GM23338 (cell line): ENCODE data around the gene TSPEAR. TPM values are rescaled to one million over a fixed set of nuclear protein-coding genes. Genes with fewer than 3 reads are reported as not detected.

Source experiments
- ATAC-seq: fragments of 200-7000 bp; cut with Tn5 transposase; 3 replicates; pipeline ENCODE4 v1.9.1; 2020
- DNase-seq: peaks from one replicate; pipeline ENCODE4 v3.0.0-alpha.2; 2015; ENCODE audit warnings: low spot score
- H2AFZ ChIP-seq: fragments of 200-600 bp; sonication (generic); 2 replicates; pipeline ENCODE4 v1.8.0; 2016; ENCODE audit warnings: antibody characterized with exemption, mild to moderate bottlenecking, moderate library complexity
- H3F3A ChIP-seq: fragments of 200-600 bp; sonication (generic); replicated peaks from 2 replicates; pipeline ENCODE4 v1.8.0; 2017; ENCODE audit warnings: antibody characterized with exemption, mixed run types, low read depth
- H3K27ac ChIP-seq: fragments of 200-600 bp; sonication (generic); 2 replicates; pipeline ENCODE4 v1.6.1; 2016; ENCODE audit warnings: low read depth
- H3K27me3 ChIP-seq: fragments of 200-600 bp; sonication (generic); 2 replicates; pipeline ENCODE4 v1.8.0; 2016; ENCODE audit warnings: mild to moderate bottlenecking, mixed run types, moderate library complexity; ENCODE audit not compliant: insufficient read depth
- H3K36me3 ChIP-seq: fragments of 200-600 bp; sonication (generic); 2 replicates; pipeline ENCODE4 v1.8.0; 2016; ENCODE audit warnings: mild to moderate bottlenecking; ENCODE audit not compliant: insufficient read depth
- H3K4me1 ChIP-seq: fragments of 200-600 bp; sonication (generic); 2 replicates; pipeline ENCODE4 v1.8.0; 2016; ENCODE audit warnings: mild to moderate bottlenecking, moderate library complexity; ENCODE audit not compliant: insufficient read depth
- H3K4me2 ChIP-seq: fragments of 200-600 bp; sonication (generic); 2 replicates; pipeline ENCODE4 v1.7.1; 2017; ENCODE audit warnings: mixed run types
- H3K4me3 ChIP-seq: fragments of 200-600 bp; sonication (generic); 2 replicates; pipeline ENCODE4 v1.6.1; 2016; ENCODE audit warnings: mixed run types
- H3K79me2 ChIP-seq: fragments of 200-600 bp; sonication (generic); replicated peaks from 2 replicates; pipeline ENCODE4 v1.8.0; 2017; ENCODE audit warnings: mild to moderate bottlenecking; ENCODE audit not compliant: insufficient read depth
- H3K9me2 ChIP-seq: fragments of 200-600 bp; sonication (generic); 2 replicates; pipeline ENCODE4 v1.8.0; 2017; ENCODE audit not compliant: insufficient read depth
- H4K20me1 ChIP-seq: fragments of 200-600 bp; sonication (generic); replicated peaks from 2 replicates; pipeline ENCODE4 v1.8.0; 2017; ENCODE audit warnings: mild to moderate bottlenecking; ENCODE audit not compliant: insufficient read depth
- H3K27ac Mint-ChIP-seq: 2 replicates; pipeline ENCODE4 v1.8.0; 2020; ENCODE audit warnings: inconsistent platforms, mild to moderate bottlenecking, moderate library complexity, mixed read lengths
- H3K27me3 Mint-ChIP-seq: 3 replicates; pipeline ENCODE4 v1.8.0; 2022; ENCODE audit warnings: low read depth, mild to moderate bottlenecking, moderate library complexity, mixed read lengths, inconsistent platforms; ENCODE audit not compliant: insufficient read depth, poor library complexity
- H3K36me3 Mint-ChIP-seq: 3 replicates; pipeline ENCODE4 v1.8.0; 2021; ENCODE audit warnings: low read depth, mild to moderate bottlenecking, inconsistent platforms, moderate library complexity, mixed read lengths
- H3K4me1 Mint-ChIP-seq: 3 replicates; pipeline ENCODE4 v1.8.0; 2020; ENCODE audit warnings: mild to moderate bottlenecking, inconsistent platforms, mixed read lengths
- H3K4me3 Mint-ChIP-seq: 3 replicates; pipeline ENCODE4 v1.8.0; 2021; ENCODE audit warnings: moderate library complexity, mild to moderate bottlenecking, inconsistent platforms, mixed read lengths
- H3K9me3 Mint-ChIP-seq: 3 replicates; pipeline ENCODE4 v1.8.0; 2020; ENCODE audit warnings: moderate library complexity, mild to moderate bottlenecking, inconsistent platforms, mixed read lengths
- CREB1 ChIP-seq: fragments of 250-450 bp; sonication (Bioruptor Pico); IDR thresholded peaks from 2 replicates; pipeline ENCODE4 v1.5.0; 2020; ENCODE audit warnings: low read depth, mild to moderate bottlenecking, moderate library complexity
- CTCF ChIP-seq, 2 experiments: fragments of 200-600 bp in 1 of 2; sonication (generic) in 1 of 2; conservative IDR thresholded peaks; 2 replicates each; pipeline versions ENCODE4 v1.5.1 to v1.6.1; 2016 to 2017; ENCODE audit warnings: antibody characterized with exemption in 2 of 2, low read depth in 2 of 2, mild to moderate bottlenecking in 2 of 2, moderate library complexity in 1 of 2
- ETS1 ChIP-seq: IDR thresholded peaks from 2 replicates; pipeline ENCODE4 v1.6.1; 2016; ENCODE audit warnings: antibody characterized with exemption
- EZH2phosphoT487 ChIP-seq: fragments of 200-600 bp; sonication (generic); IDR thresholded peaks from one replicate; pipeline ENCODE4 v1.8.1; 2018; ENCODE audit warnings: antibody characterized with exemption; ENCODE audit not compliant: unreplicated experiment
- JUNB ChIP-seq: IDR thresholded peaks from one replicate; pipeline ENCODE4 v1.6.1; 2016; ENCODE audit warnings: antibody characterized with exemption; ENCODE audit not compliant: unreplicated experiment
- NANOG ChIP-seq: IDR thresholded peaks from 2 replicates; pipeline ENCODE4 v1.6.1; 2016; ENCODE audit warnings: antibody characterized with exemption, borderline replicate concordance
- REST ChIP-seq: IDR thresholded peaks from one replicate; pipeline ENCODE4 v1.6.1; 2018; ENCODE audit warnings: antibody characterized with exemption; ENCODE audit not compliant: unreplicated experiment
- STAT1 ChIP-seq: IDR thresholded peaks from one replicate; pipeline ENCODE4 v1.6.1; 2016; ENCODE audit warnings: antibody characterized with exemption; ENCODE audit not compliant: unreplicated experiment
- ZNF114 ChIP-seq: fragments of 250-450 bp; sonication (Bioruptor Pico); IDR thresholded peaks from 2 replicates; pipeline ENCODE4 v1.5.0; 2020; ENCODE audit warnings: mild to moderate bottlenecking, moderate library complexity
- ZNF331 ChIP-seq: fragments of 250-450 bp; sonication (Bioruptor Pico); IDR thresholded peaks from 2 replicates; pipeline ENCODE4 v1.5.0; 2020; ENCODE audit warnings: low read depth, mild to moderate bottlenecking, moderate library complexity
- ZNF462 ChIP-seq: fragments of 250-450 bp; sonication (Bioruptor Pico); IDR thresholded peaks from 2 replicates; pipeline ENCODE4 v1.5.0; 2020; ENCODE audit warnings: mild to moderate bottlenecking, moderate library complexity
- polyA plus RNA-seq: library from polyadenylated mRNA; unstranded; fragments of >200 nt; fragmentation: Nextera tagmentation; extraction: Ambion mirVana; gene quantifications from 2 replicates; pipeline ENCODE4 v1.2.1, GENCODE V29; 2016
- total RNA-seq: library from RNA; depleted of rRNA; stranded (reverse); fragments of >200 nt; shearing (Covaris generic); gene quantifications from 2 replicates; pipeline ENCODE4 v1.2.3, GENCODE V29; 2014

Gene TSPEAR
- total and polyA plus RNA-seq, 2 experiments from 2014 or later = 0.35 to 0.92 TPM

GRCh38 chr21:44508711-44509445 lies 202.5 kb downstream of the TSPEAR start (continued):
- TF ChIP-seq ZNF462 (CRISPR knock-in tag) (no peak), ZNF331 (CRISPR knock-in tag) (no peak), REST (no peak), STAT1 (no peak), NANOG (no peak)

- no peaks in the 10 kb centered on the region for H3F3A ChIP-seq
- no peak overlapping the region for H3K4me2 ChIP-seq
- Mint-ChIP-seq H3K27me3 (peaks cover 12% of the 10 kb centered on the region), H3K36me3 (no peaks in the 10 kb centered on the region), H3K9me3 (no peaks in the 10 kb centered on the region; the same call in 2 of the 3 replicates), H3K4me3 (no peak overlapping the region), H3K27ac (no peak overlapping the region), H3K4me1 (no peaks in the 10 kb centered on the region; the same call in 2 of the 3 replicates)
- DNase-seq (no peak), ATAC-seq (no peak)
- no peak overlapping the region for H2AFZ ChIP-seq
- H3K4me3 ChIP-seq = no peak overlapping the region
- no peaks in the 10 kb centered on the region for H3K79me2 ChIP-seq
- no peaks in the 10 kb centered on the region for H3K9me2 ChIP-seq
- H4K20me1 ChIP-seq = no peaks in the 10 kb centered on the region
- no peak overlapping the region for H3K27ac ChIP-seq
- H3K27me3 ChIP-seq = no peaks in the 10 kb centered on the region
- no peaks in the 10 kb centered on the region for H3K4me1 ChIP-seq
- H3K36me3 ChIP-seq = no peaks in the 10 kb centered on the region
- TF ChIP-seq ETS1 (no peak), ZNF114 (CRISPR knock-in tag) (no peak), CTCF (conservative IDR thresholded peaks at IDR 0.05; ENCODE audit: low read depth in 2 of 2) (no peak), CREB1 (no peak), JUNB (no peak), EZH2phosphoT487 (no peak), STAT1 (no peak)
Measured at GRCh38 chr21:44508426-44508710, 203.0 kb downstream of the TSPEAR start.
